GM23338 (cell line): ENCODE data around the gene OAT. TPM values are rescaled to one million over a fixed set of nuclear protein-coding genes. Genes with fewer than 3 reads are reported as not detected.
A peak's percentile ranks its signal among the peaks of the same experiment; 100 is the strongest.

Source experiments
- ATAC-seq: fragments of 200-7000 bp; cut with Tn5 transposase; 3 replicates; pipeline ENCODE4 v1.9.1; 2020
- DNase-seq: peaks from one replicate; pipeline ENCODE4 v3.0.0-alpha.2; 2015; ENCODE audit warnings: low spot score
- H2AFZ ChIP-seq: fragments of 200-600 bp; sonication (generic); 2 replicates; pipeline ENCODE4 v1.8.0; 2016; ENCODE audit warnings: antibody characterized with exemption, mild to moderate bottlenecking, moderate library complexity
- H3F3A ChIP-seq: fragments of 200-600 bp; sonication (generic); replicated peaks from 2 replicates; pipeline ENCODE4 v1.8.0; 2017; ENCODE audit warnings: antibody characterized with exemption, mixed run types, low read depth
- H3K27ac ChIP-seq: fragments of 200-600 bp; sonication (generic); 2 replicates; pipeline ENCODE4 v1.6.1; 2016; ENCODE audit warnings: low read depth
- H3K27me3 ChIP-seq: fragments of 200-600 bp; sonication (generic); 2 replicates; pipeline ENCODE4 v1.8.0; 2016; ENCODE audit warnings: mild to moderate bottlenecking, mixed run types, moderate library complexity; ENCODE audit not compliant: insufficient read depth
- H3K36me3 ChIP-seq: fragments of 200-600 bp; sonication (generic); 2 replicates; pipeline ENCODE4 v1.8.0; 2016; ENCODE audit warnings: mild to moderate bottlenecking; ENCODE audit not compliant: insufficient read depth
- H3K4me1 ChIP-seq: fragments of 200-600 bp; sonication (generic); 2 replicates; pipeline ENCODE4 v1.8.0; 2016; ENCODE audit warnings: mild to moderate bottlenecking, moderate library complexity; ENCODE audit not compliant: insufficient read depth
- H3K4me2 ChIP-seq: fragments of 200-600 bp; sonication (generic); 2 replicates; pipeline ENCODE4 v1.7.1; 2017; ENCODE audit warnings: mixed run types
- H3K4me3 ChIP-seq: fragments of 200-600 bp; sonication (generic); 2 replicates; pipeline ENCODE4 v1.6.1; 2016; ENCODE audit warnings: mixed run types
- H3K79me2 ChIP-seq: fragments of 200-600 bp; sonication (generic); replicated peaks from 2 replicates; pipeline ENCODE4 v1.8.0; 2017; ENCODE audit warnings: mild to moderate bottlenecking; ENCODE audit not compliant: insufficient read depth
- H3K9me2 ChIP-seq: fragments of 200-600 bp; sonication (generic); 2 replicates; pipeline ENCODE4 v1.8.0; 2017; ENCODE audit not compliant: insufficient read depth
- H4K20me1 ChIP-seq: fragments of 200-600 bp; sonication (generic); replicated peaks from 2 replicates; pipeline ENCODE4 v1.8.0; 2017; ENCODE audit warnings: mild to moderate bottlenecking; ENCODE audit not compliant: insufficient read depth
- H3K27ac Mint-ChIP-seq: 2 replicates; pipeline ENCODE4 v1.8.0; 2020; ENCODE audit warnings: inconsistent platforms, mild to moderate bottlenecking, moderate library complexity, mixed read lengths
- H3K27me3 Mint-ChIP-seq: 3 replicates; pipeline ENCODE4 v1.8.0; 2022; ENCODE audit warnings: low read depth, mild to moderate bottlenecking, moderate library complexity, mixed read lengths, inconsistent platforms; ENCODE audit not compliant: insufficient read depth, poor library complexity
- H3K36me3 Mint-ChIP-seq: 3 replicates; pipeline ENCODE4 v1.8.0; 2021; ENCODE audit warnings: low read depth, mild to moderate bottlenecking, inconsistent platforms, moderate library complexity, mixed read lengths
- H3K4me1 Mint-ChIP-seq: 3 replicates; pipeline ENCODE4 v1.8.0; 2020; ENCODE audit warnings: mild to moderate bottlenecking, inconsistent platforms, mixed read lengths
- H3K4me3 Mint-ChIP-seq: 3 replicates; pipeline ENCODE4 v1.8.0; 2021; ENCODE audit warnings: moderate library complexity, mild to moderate bottlenecking, inconsistent platforms, mixed read lengths
- H3K9me3 Mint-ChIP-seq: 3 replicates; pipeline ENCODE4 v1.8.0; 2020; ENCODE audit warnings: moderate library complexity, mild to moderate bottlenecking, inconsistent platforms, mixed read lengths
- EZH2 ChIP-seq: fragments of 200-600 bp; sonication (generic); IDR thresholded peaks from one replicate; pipeline ENCODE4 v1.8.0; 2017; ENCODE audit warnings: antibody characterized with exemption, mild to moderate bottlenecking, low read depth; ENCODE audit not compliant: unreplicated experiment
- JUNB ChIP-seq: IDR thresholded peaks from one replicate; pipeline ENCODE4 v1.6.1; 2016; ENCODE audit warnings: antibody characterized with exemption; ENCODE audit not compliant: unreplicated experiment
- NANOG ChIP-seq: IDR thresholded peaks from 2 replicates; pipeline ENCODE4 v1.6.1; 2016; ENCODE audit warnings: antibody characterized with exemption, borderline replicate concordance
- ZNF462 ChIP-seq: fragments of 250-450 bp; sonication (Bioruptor Pico); IDR thresholded peaks from 2 replicates; pipeline ENCODE4 v1.5.0; 2020; ENCODE audit warnings: mild to moderate bottlenecking, moderate library complexity
- polyA plus RNA-seq: library from polyadenylated mRNA; unstranded; fragments of >200 nt; fragmentation: Nextera tagmentation; extraction: Ambion mirVana; gene quantifications from 2 replicates; pipeline ENCODE4 v1.2.1, GENCODE V29; 2016
- total RNA-seq: library from RNA; depleted of rRNA; stranded (reverse); fragments of >200 nt; shearing (Covaris generic); gene quantifications from 2 replicates; pipeline ENCODE4 v1.2.3, GENCODE V29; 2014

The OAT gene
- total and polyA plus RNA-seq, 2 experiments from 2014 or later, result 131 to 139 TPM

- H3K36me3 ChIP-seq, result no peaks in the 10 kb centered on the region
- H3F3A ChIP-seq, result peaks cover 15% of the 10 kb centered on the region
- no peaks in the 10 kb centered on the region for H3K36me3 Mint-ChIP-seq
- H3K9me2 ChIP-seq, result no peaks in the 10 kb centered on the region
- H3K4me3 Mint-ChIP-seq, result peak overlapping the region; percentile 15
- H3K27ac ChIP-seq, result peak overlapping the region; percentile 86
- H4K20me1 ChIP-seq, result no peaks in the 10 kb centered on the region
- H3K4me3 ChIP-seq, result peak overlapping the region; percentile 24; the same call in 1 of the 2 replicates
- H3K9me3 Mint-ChIP-seq, result no peaks in the 10 kb centered on the region
- H3K4me1 ChIP-seq, result peaks cover 78% of the 10 kb centered on the region
- peaks cover 17% of the 10 kb centered on the region for H3K27me3 ChIP-seq
- peak; percentile 80 for DNase-seq
- no peak overlapping the region for H2AFZ ChIP-seq
- no peak overlapping the region; the same call in 1 of the 2 replicates for H3K27ac Mint-ChIP-seq
- H3K79me2 ChIP-seq, result no peaks in the 10 kb centered on the region
- peak; percentile 3; the same call in 2 of the 3 replicates for ATAC-seq
- TF ChIP-seq JUNB (no peak), NANOG (peak; percentile 87)
- peak overlapping the region; percentile 70 for H3K4me2 ChIP-seq
- peaks cover 76% of the 10 kb centered on the region for H3K4me1 Mint-ChIP-seq
- peaks cover 42% of the 10 kb centered on the region for H3K27me3 Mint-ChIP-seq
These were observed 35.4 kb upstream of the OAT start for GRCh38 chr10:124453960-124454610.

- H3K9me2 ChIP-seq, result no peaks in the 10 kb centered on the region
- H3K27ac ChIP-seq, result peak overlapping the region; percentile 83
- peaks cover 26% of the 10 kb centered on the region for H3F3A ChIP-seq
- H3K9me3 Mint-ChIP-seq, result no peaks in the 10 kb centered on the region
- ATAC-seq (peak; percentile 8), DNase-seq (peak; percentile 52)
- peak overlapping the region; percentile 76 for H3K4me3 Mint-ChIP-seq
- H3K4me2 ChIP-seq, result peak overlapping the region; percentile 99
- no peaks in the 10 kb centered on the region; the same call in 1 of the 2 replicates for H3K79me2 ChIP-seq
- no peaks in the 10 kb centered on the region for H3K36me3 ChIP-seq
- H3K4me1 ChIP-seq, result peaks cover 69% of the 10 kb centered on the region
- TF ChIP-seq ZNF462 (CRISPR knock-in tag), result peak; percentile 88
- no peak for TF ChIP-seq EZH2
- TF ChIP-seq NANOG, result no peak
- H4K20me1 ChIP-seq, result 0 out of 2 replicates have a peak, but pooled peaks cover 3% of the 10 kb centered on the region
- peaks cover 57% of the 10 kb centered on the region for H3K27me3 Mint-ChIP-seq
- peaks cover 69% of the 10 kb centered on the region for H3K4me1 Mint-ChIP-seq
- H3K27ac Mint-ChIP-seq, result peak overlapping the region; percentile 71
- peaks cover 45% of the 10 kb centered on the region for H3K27me3 ChIP-seq
- H3K36me3 Mint-ChIP-seq, result peaks cover 7% of the 10 kb centered on the region; the same call in 2 of the 3 replicates
- H3K4me3 ChIP-seq, result peak overlapping the region; percentile 81
- H2AFZ ChIP-seq, result no peak overlapping the region
These were observed 32.6 kb upstream of the OAT start for GRCh38 chr10:124451276-124451675.
